ENCODE measurements around the gene LY6G5C. TPM values are rescaled to one million over a fixed set of nuclear protein-coding genes. Genes with fewer than 3 reads are reported as not detected.

Gene LY6G5C
- total and polyA plus RNA-seq, 2 of the 13 experiments (the other 11 are each of a cell fraction or from before 2014, with no cell fraction given): 0.33 to 0.55 TPM

DNA sequence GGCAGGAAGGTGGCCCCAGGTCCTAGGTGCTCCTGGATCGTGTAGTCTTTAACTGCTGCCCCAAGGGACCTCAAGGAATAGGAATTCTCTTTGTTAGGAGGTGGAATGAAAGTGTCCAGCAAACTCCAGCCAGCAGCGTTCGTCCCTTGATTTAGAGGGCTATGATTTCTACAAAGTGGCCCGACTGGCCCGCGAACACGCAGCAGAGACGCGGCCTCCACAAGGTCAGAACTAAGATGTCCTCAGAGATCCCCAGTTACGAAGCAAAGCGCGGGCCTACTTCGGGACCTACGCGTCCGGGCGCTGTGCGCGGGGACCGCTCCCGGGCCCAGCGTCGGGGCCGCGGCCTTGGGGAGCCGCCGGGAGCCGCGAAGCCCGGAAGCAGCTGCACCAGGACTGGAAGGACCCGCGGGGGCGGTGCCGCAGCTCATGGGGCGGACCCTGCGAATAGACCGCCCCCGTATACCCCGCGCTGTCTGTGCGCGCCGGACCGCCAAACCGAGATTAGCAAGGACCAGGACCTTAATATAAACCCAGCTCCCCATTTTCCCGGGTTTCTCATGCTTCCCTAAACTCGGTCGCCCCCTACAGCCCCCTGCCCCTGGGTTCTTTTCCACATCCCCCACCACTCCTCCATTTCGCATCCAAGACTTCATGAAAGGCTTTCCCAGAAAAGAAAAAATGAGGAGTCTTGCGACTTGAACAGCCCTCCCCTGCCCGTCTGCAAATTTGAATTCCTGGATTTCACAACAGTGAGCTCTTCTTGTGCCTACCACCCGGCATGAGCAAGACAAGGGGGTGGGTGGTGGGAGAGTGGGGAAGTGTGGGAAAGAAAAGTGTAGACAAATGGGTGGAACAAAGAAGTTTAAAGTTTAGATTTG lies 20.2 kb downstream of the LY6G5C start, which contains the start of gene C6orf47 (continued):
- TF ChIP-seq MED1 (CRISPR knock-in tag; IDR thresholded peaks at IDR 0.05) (peak; percentile 86), SPEN (CRISPR knock-in tag; IDR thresholded peaks at IDR 0.05; ENCODE audit: low read depth) (peak; percentile 91), FIP1L1 (IDR thresholded peaks at IDR 0.05; ENCODE audit: borderline replicate concordance, insufficient read depth, low read depth, low read length) (0 out of 2 replicates have a peak, but pooled peaks have one; percentile 53), DR1 (CRISPR knock-in tag; IDR thresholded peaks at IDR 0.05) (peak; percentile 50; the same call in 1 of the 2 replicates), POLR2A (IDR thresholded peaks at IDR 0.05; ENCODE audit: insufficient read depth in 1 of 2, low read depth in 2 of 2, low read length in 2 of 2) (peak in 1 of 2 experiments; percentile 59; a peak in 1 of 4 replicates), NCOR1 (IDR thresholded peaks at IDR 0.05; ENCODE audit: borderline replicate concordance, low read length) (no peak), NFE2L2 (IDR thresholded peaks at IDR 0.05; ENCODE audit: low read length) (no peak), ZNF331 (CRISPR knock-in tag; IDR thresholded peaks at IDR 0.05) (peak; percentile 69; the same call in 1 of the 2 replicates), ARHGAP35 (CRISPR knock-in tag; IDR thresholded peaks at IDR 0.05; ENCODE audit: borderline replicate concordance) (peak; percentile 87; the same call in 1 of the 2 replicates), SOX13 (IDR thresholded peaks at IDR 0.05) (peak; percentile 43; the same call in 1 of the 2 replicates), SOX13 (CRISPR knock-in tag; conservative IDR thresholded peaks at IDR 0.05 in 1 of 2, IDR thresholded peaks at IDR 0.05 in 1 of 2) (peak in 1 of 2 experiments; percentile 40; a peak in 1 of 4 replicates), MXD4 (CRISPR knock-in tag; IDR thresholded peaks at IDR 0.05) (peak; percentile 76), ZNF720 (CRISPR knock-in tag; IDR thresholded peaks at IDR 0.05) (no peak; the same call in 1 of the 2 replicates), ZFYVE20 (CRISPR knock-in tag; IDR thresholded peaks at IDR 0.05; ENCODE audit: borderline replicate concordance, low read depth) (peak; percentile 52; the same call in 1 of the 2 replicates)
- TF ChIP-seq, protein P1, sequence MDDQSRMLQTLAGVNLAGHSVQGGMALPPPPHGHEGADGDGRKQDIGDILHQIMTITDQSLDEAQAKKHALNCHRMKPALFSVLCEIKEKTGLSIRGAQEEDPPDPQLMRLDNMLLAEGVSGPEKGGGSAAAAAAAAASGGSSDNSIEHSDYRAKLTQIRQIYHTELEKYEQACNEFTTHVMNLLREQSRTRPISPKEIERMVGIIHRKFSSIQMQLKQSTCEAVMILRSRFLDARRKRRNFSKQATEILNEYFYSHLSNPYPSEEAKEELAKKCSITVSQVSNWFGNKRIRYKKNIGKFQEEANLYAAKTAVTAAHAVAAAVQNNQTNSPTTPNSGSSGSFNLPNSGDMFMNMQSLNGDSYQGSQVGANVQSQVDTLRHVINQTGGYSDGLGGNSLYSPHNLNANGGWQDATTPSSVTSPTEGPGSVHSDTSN (CRISPR knock-in tag; IDR thresholded peaks at IDR 0.05; ENCODE audit: borderline replicate concordance): peak; percentile 92
- TF ChIP-seq, protein P2, sequence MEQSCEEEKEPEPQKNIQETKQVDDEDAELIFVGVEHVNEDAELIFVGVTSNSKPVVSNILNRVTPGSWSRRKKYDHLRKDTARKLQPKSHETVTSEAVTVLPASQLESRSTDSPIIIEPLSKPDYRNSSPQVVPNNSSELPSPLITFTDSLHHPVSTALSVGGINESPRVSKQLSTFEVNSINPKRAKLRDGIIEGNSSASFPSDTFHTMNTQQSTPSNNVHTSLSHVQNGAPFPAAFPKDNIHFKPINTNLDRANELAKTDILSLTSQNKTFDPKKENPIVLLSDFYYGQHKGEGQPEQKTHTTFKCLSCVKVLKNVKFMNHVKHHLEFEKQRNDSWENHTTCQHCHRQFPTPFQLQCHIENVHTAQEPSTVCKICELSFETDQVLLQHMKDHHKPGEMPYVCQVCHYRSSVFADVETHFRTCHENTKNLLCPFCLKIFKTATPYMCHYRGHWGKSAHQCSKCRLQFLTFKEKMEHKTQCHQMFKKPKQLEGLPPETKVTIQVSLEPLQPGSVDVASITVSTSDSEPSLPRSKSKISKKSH (CRISPR knock-in tag; IDR thresholded peaks at IDR 0.05; ENCODE audit: borderline replicate concordance): peak; percentile 76
- TF ChIP-seq, protein P3, sequence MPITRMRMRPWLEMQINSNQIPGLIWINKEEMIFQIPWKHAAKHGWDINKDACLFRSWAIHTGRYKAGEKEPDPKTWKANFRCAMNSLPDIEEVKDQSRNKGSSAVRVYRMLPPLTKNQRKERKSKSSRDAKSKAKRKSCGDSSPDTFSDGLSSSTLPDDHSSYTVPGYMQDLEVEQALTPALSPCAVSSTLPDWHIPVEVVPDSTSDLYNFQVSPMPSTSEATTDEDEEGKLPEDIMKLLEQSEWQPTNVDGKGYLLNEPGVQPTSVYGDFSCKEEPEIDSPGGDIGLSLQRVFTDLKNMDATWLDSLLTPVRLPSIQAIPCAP (CRISPR knock-in tag; IDR thresholded peaks at IDR 0.05; ENCODE audit: low read depth): peak; percentile 87; the same call in 1 of the 2 replicates
- TF ChIP-seq, protein P4, sequence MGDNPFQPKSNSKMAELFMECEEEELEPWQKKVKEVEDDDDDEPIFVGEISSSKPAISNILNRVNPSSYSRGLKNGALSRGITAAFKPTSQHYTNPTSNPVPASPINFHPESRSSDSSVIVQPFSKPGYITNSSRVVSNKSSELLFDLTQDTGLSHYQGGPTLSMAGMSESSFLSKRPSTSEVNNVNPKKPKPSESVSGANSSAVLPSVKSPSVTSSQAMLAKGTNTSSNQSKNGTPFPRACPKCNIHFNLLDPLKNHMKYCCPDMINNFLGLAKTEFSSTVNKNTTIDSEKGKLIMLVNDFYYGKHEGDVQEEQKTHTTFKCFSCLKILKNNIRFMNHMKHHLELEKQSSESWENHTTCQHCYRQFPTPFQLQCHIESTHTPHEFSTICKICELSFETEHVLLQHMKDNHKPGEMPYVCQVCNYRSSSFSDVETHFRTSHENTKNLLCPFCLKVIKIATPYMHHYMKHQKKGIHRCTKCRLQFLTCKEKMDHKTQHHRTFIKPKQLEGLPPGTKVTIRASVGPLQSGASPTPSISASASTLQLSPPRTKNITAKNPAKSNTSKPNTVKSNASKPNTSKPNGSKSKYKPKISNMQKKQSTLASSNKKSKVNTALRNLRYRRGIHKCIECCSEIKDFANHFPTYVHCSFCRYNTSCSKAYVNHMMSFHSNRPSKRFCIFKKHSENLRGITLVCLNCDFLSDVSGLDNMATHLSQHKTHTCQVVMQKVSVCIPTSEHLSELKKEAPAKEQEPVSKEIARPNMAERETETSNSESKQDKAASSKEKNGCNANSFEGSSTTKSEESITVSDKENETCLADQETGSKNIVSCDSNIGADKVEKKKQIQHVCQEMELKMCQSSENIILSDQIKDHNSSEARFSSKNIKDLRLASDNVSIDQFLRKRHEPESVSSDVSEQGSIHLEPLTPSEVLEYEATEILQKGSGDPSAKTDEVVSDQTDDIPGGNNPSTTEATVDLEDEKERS (CRISPR knock-in tag; IDR thresholded peaks at IDR 0.05): no peak
- TF ChIP-seq, protein P5, sequence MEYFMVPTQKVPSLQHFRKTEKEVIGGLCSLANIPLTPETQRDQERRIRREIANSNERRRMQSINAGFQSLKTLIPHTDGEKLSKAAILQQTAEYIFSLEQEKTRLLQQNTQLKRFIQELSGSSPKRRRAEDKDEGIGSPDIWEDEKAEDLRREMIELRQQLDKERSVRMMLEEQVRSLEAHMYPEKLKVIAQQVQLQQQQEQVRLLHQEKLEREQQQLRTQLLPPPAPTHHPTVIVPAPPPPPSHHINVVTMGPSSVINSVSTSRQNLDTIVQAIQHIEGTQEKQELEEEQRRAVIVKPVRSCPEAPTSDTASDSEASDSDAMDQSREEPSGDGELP (IDR thresholded peaks at IDR 0.05; ENCODE audit: borderline replicate concordance, low read depth): peak; percentile 79; the same call in 1 of the 2 replicates
